HG02973 (cell line): ENCODE measurements around the gene NRXN3.

Experiments
- ATAC-seq: cut with Tn5 transposase; IDR thresholded peaks from one replicate; pipeline ENCODE4 v1.9.1; 2021; ENCODE audit warnings: moderate library complexity; ENCODE audit not compliant: unreplicated experiment

The NRXN3 gene

DNA sequence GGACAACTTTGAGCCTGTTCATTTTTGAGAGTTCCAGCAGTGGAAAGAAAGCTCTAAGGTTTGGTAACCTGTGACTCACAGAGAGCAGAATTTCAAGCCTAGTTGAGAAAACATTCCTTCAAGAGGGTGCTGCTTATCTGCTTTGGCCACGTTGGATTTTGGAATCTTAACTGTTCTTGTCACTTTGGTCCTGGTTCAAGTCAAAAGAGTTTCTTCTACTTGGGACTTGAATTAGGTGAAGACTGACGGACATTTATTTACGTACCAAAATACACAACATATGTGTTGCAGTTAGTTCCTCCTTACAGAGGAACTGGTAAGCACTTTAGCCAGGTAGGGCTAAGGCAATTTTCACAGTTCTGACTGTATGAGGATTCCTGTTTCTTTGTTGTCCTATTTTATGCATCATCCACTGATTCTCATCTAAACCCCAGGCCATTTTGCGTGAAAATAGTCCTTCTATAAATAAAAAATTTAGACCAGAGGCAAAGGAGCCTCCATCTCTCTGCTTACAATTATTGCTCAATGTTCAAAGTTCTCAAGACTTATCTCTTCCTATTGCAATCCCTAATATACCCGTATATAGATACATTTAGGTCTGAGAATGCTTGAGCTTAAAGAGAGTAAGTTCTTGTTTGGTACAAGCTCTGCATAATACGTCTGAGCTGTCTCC is 1460.3 kb downstream of the NRXN3 start:
- no peak for ATAC-seq

DNA sequence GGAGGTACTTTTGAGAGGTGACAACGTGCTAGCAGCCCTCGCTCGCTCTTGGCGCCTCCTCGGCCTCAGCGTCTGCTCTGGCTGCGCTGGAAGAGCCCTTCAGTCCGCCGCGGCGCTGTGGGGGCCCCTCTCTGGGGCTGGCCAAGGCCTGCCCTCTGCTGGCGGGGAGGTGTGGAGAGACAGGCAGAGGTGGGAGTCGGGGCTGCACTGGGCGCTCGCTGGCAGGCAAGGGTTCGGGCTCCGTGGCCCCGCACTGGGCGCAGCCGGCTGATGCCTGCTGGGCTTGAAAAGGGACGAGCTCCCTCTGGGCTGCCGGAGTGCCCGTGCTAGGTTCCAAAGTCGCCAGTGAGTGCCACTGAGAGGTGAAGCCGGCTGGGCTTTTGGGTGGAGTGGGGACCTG is 1461.1 kb downstream of the NRXN3 start:
- ATAC-seq = no peak

- no peak for ATAC-seq
Observed at GRCh38 chr14:79638672-79639266, 1468.6 kb downstream of the NRXN3 start.

DNA sequence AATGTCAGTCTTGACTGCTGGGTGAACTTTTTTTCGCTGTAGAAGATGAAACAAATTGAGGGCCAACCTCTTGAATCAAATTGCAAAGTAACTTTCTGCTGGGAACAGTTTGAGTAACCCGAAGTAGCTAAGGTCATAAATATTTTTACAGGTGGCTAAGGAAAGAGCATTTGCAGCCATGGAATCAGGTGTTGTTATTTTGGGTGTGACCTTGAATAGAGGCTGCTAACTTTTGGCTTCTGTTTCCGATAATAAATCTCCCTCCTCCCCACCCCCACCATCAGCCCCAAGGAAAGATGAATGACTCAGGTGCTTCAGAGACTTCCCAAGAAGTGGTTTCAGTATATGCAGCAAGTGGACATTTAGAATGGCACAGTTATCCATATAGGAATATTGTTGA is 1469.4 kb downstream of the NRXN3 start:
- no peak for ATAC-seq

DNA sequence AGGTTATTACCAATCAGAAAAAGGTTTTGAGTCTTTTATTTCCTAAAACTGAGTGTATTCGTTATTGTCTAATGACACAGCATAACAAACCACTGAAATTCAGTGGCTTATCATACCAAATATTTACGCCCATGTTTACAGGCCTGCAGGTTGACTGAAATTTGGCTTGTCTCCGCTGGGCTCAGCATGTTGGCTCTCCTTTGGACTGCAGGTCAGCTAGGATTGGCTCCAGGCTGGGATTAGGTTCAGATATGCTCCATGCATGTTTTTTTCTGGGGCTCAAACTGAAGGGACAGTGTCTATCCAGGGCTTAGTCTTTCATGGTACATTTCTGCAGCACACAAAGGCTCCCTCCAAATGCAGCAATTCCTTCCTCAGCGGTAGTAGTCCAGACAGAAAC is 1471.2 kb downstream of the NRXN3 start:
- ATAC-seq = no peak

- ATAC-seq = no peak
Observed at GRCh38 chr14:79643132-79643531, 1473.0 kb downstream of the NRXN3 start.

DNA sequence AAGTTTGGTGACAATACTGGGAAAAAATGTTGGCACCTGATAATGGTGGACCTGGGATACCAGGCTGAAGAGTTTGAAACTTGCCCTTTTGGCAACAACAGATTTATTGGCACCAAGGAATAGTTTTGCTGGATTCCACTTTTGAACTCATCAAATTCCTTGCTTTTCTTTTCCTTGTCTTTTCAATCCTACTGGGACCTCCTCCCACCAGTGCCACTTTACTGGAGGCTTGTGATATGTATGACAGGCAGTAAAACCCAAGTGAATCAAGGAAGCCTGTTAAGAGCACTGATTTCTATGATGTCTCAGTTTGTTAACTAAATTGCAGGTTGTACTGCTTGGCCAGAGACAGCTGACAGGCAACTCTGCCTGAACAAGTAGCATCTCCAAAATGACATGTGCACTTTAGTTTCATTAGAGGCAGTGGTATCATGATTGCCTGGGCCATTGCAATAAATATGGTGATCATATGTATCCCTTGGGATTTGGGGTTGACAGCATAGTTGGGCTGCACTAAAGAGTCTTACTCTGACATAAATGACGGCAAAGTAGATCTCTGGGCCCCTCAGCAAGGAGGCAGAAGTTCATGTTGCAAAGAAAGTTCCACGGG is 1475.7 kb downstream of the NRXN3 start:
- no peak for ATAC-seq

- no peak for ATAC-seq
Observed at GRCh38 chr14:79649856-79650255, 1479.7 kb downstream of the NRXN3 start.

DNA sequence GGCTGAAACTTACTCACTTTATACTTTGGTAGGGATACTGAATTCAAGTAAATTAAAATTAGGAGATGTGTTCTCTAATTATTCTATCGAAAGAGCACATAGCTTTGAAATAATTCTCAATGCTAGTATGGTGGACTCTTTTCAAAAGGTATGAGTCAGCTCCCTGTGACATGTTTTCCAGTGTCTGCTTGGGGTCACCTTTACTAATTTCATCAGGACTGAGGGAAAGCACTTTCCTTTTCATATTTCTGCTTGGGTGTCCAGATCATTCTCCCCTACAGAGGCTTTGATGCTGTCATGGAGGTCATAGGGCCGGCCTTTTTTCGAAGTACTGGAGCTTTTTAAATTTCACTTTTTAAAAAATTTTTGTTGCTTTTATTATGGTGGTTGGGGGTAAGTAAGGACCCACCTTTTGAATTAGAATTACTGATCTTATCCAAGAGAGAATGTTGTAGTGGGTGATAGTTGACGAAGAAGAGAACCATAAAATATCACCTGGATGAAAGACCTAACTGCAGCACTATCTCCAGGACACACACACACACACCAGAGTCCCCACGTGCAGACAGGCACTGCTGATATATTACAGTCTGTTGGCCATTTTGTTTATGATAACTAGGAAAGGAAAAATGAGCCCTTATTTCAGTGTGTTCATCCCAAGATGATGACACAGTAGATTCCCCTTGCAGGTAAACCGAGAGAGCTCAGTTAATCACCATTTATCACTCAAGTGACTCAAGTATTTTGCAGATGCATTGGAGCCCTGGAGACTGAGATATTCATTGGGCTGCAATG is 1482.5 kb downstream of the NRXN3 start:
- ATAC-seq = no peak

DNA sequence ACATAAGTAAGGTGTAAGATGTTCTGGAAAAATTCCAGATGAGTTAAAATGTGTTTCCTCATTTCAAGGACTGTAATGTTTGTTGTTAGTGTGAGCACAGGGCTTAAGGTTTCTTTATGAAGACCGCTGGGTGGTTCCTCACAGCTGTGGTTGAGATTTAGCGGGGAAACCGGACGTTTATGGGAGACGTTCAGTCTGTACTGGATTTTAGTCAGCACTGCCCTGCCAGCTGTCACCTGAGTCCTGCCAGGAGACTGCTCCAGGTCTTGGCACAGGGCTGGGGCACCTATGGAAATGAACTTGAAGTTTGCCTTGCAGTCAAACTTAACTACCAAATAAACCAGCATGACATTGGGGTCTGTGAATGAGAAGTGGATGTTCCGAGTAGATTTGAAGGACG is 1485.9 kb downstream of the NRXN3 start:
- no peak for ATAC-seq

DNA sequence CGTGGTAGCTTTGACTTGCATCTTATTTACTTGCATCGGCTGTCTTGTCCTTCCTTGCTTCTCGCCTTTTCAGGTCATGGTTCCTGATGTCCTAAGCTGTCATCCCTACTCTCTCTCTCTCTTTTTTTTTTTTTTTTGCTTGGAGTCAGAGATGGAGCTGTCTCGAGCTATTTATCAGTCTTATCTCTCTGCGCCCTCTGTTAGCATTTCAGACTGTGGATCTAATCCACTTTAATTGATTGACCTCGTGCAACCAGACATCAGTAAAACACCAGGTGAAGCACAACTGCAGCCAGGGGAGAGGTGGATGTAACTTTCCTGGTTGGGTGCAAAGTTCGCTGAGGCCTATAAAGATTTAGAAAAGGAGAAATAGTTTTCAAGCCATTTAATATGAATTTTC is 1486.3 kb downstream of the NRXN3 start:
- no peak for ATAC-seq

- ATAC-seq = no peak
Observed at GRCh38 chr14:79658221-79658620, 1488.0 kb downstream of the NRXN3 start.

DNA sequence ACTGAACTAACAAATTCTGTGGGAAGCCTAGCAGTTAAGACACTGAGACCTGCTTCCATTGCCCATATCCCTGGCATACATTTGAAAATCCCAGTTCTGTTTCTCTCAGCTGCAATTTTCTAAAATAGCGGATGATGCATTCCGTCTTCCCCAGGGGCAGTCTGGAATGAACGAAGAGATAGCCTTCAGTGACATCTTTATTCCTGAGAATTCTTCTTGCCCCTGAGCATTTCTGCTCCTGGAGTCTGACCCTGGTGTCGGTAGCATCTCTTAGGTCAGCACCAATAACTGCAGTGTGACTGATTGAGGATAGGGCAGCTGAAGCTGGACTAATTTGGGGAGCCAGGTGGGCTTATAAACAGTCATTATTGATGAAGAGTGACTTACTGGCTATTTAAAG is 1488.6 kb downstream of the NRXN3 start:
- ATAC-seq = no peak

- no peak for ATAC-seq
Observed at GRCh38 chr14:79660053-79660939, 1490.1 kb downstream of the NRXN3 start.

DNA sequence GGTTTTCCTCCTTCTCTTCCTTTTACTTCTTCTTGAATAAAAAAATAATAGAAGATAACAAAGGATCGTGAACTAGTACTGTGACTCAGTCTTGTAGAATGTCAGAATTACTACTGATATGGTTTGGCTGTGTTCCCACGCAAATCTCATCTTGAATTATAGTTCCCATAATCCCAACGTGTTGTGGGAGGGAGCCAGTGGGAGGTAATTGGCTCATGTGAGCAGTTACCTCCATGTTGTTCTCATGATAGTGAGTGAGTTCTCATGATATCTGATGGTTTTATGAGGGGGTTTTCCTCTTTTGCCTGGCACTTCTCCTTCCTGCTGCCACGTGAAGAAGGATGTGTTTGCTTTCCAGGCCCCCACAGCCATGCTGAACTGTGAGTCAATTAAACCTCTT is 1491.6 kb downstream of the NRXN3 start:
- ATAC-seq = no peak

DNA sequence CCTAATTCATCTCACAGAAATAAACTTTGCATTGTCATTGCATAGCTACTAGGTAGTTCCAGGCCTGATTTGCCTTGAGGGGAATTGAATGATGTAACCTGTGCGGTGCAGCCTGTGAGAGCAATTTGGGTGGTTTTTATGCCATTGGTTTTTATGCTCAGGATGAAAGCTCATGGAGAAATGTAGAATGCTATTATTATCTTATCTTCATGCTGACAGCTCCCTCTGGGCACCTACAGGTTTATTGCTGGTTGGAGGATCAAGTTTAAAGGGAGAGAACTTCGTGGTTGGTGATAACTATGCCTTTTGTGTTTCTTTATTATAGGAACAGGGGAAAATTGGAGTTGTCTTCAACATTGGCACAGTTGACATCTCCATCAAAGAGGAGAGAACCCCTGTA is 1493.3 kb downstream of the NRXN3 start:
- ATAC-seq = no peak

DNA sequence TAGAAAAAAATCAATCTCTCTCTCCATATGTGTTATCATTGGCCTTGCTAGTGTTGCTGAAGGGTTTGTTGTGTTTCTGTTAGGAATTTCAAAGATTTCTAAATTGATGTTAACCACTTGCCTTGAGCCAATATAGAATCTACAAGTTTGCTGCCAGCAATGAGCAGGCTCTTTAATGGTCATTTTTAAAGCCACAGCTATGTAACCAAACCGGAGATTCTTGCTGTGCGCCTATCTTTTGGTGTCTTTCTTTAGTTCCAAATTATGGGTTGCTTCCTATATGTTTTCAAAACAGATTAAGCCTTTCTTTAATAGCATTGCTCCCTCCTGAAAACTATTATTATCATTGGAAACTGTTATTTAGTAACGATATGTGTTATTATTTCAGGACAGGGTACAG is 1495.4 kb downstream of the NRXN3 start:
- ATAC-seq = no peak

GRCh38 chr14:79668951-79669350 is 1498.8 kb downstream of the NRXN3 start:
- ATAC-seq = no peak

- ATAC-seq = no peak
Observed at GRCh38 chr14:79670811-79671210, 1500.6 kb downstream of the NRXN3 start.

DNA sequence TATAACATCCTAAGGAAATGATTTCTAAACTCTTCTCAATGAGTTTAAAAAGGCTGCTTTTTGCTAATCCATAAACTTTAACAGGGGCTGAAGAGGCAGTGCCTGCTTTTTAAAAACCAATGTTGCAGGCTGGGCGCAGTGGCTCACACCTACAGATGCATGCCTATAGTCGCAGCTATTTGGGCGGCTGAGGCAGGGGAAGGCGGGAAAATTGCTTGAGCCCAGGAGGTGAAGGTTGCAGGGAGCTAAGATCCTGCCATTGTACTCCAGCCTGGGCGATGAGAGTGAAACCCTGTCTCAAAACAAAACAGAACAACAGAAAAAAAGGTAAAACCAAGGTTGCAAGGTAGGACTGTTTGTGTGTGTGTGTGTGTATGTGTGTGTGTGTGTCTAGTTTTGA is 1509.9 kb downstream of the NRXN3 start:
- ATAC-seq = no peak

GRCh38 chr14:79686196-79686595 is 1516.0 kb downstream of the NRXN3 start:
- ATAC-seq = no peak
